ENCODE measurements around the gene CPA4.

The CPA4 gene

GRCh38 chr7:130342701-130343380, 49.9 kb downstream of the CPA4 start:
- Histone ChIP-seq H3K27me3 (ENCODE audit: control insufficient read depth, insufficient read depth, low read length, poor library complexity, severe bottlenecking) (no peaks in the 10 kb centered on the region), H3K27ac (ENCODE audit: insufficient read depth, low read depth, low read length, poor library complexity, severe bottlenecking) (no peak overlapping the region), H3K4me3 (ENCODE audit: insufficient read depth, low read depth, low read length) (no peak overlapping the region), H3K36me3 (ENCODE audit: control insufficient read depth, insufficient read depth, low read length) (no peaks in the 10 kb centered on the region), H3K4me1 (ENCODE audit: control insufficient read depth, insufficient read depth, low read length) (peaks cover 22% of the 10 kb centered on the region), H3K9me3 (ENCODE audit: control insufficient read depth, low read length) (no peaks in the 10 kb centered on the region)
- WGBS, 2 experiments: 92 to 98% methylated on average over 3 of the region's 3 CpGs

DNA sequence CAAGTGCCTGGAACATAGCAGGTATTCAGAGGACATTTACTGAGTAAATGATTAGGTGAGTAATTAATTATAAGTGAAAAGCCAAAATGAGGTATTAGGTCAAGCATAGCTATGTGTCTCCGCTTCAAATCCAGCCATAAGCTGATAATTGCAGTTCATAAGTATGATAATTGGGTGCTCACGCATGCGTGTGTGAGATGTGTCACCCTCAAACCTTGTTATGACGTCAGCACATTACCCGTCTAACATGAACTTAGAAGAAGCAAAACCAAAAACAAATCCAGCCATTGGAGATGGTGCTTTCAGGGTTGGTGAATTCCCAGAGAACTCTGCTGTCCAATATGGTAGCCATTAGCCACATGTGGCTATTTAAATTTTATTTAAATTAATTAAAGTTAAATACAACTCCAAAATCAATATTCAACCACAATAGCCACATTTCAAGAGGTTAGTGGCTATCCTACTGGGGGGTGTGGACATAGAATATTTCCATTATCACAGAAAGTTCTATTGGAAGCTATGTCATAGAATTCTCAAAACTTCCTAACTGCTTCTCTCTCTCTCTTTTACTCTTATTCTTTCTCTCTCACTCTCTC, 51.4 kb downstream of the CPA4 start, which contains the start of gene CPA5:
CPA5 (plus strand) TSS at position 546 of the 596 bp plus-strand sequence. CDS start 1,670 bp downstream, outside the sequence.
- no peaks in the 10 kb centered on the region for H3K36me3 ChIP-seq (ENCODE audit: control insufficient read depth, insufficient read depth, low read length)
- WGBS, 2 experiments: 95 to 97% methylated on average over 5 of the region's 5 CpGs
- H3K27ac ChIP-seq (ENCODE audit: insufficient read depth, low read depth, low read length, poor library complexity, severe bottlenecking): peak within 1 kb of the TSS; percentile 53
- no peaks in the 10 kb centered on the region for H3K27me3 ChIP-seq (ENCODE audit: control insufficient read depth, insufficient read depth, low read length, poor library complexity, severe bottlenecking)
- H3K4me3 ChIP-seq (ENCODE audit: insufficient read depth, low read depth, low read length): no peak within 1 kb of the TSS
- no peaks in the 10 kb centered on the region for H3K9me3 ChIP-seq (ENCODE audit: control insufficient read depth, low read length)
- H3K4me1 ChIP-seq (ENCODE audit: control insufficient read depth, insufficient read depth, low read length): peaks cover 22% of the 10 kb centered on the region

GRCh38 chr7:130345136-130345535, 52.2 kb downstream of the CPA4 start:
- Histone ChIP-seq H3K27ac (ENCODE audit: insufficient read depth, low read depth, low read length, poor library complexity, severe bottlenecking) (peak overlapping the region; percentile 53), H3K4me1 (ENCODE audit: control insufficient read depth, insufficient read depth, low read length) (peaks cover 24% of the 10 kb centered on the region), H3K9me3 (ENCODE audit: control insufficient read depth, low read length) (no peaks in the 10 kb centered on the region), H3K36me3 (ENCODE audit: control insufficient read depth, insufficient read depth, low read length) (no peaks in the 10 kb centered on the region), H3K4me3 (ENCODE audit: insufficient read depth, low read depth, low read length) (no peak overlapping the region), H3K27me3 (ENCODE audit: control insufficient read depth, insufficient read depth, low read length, poor library complexity, severe bottlenecking) (no peaks in the 10 kb centered on the region)
- 16 to 31% methylated on average over 8 of the region's 8 CpGs for WGBS, 2 experiments

GRCh38 chr7:130345725-130346124, 52.8 kb downstream of the CPA4 start:
- Histone ChIP-seq H3K4me3 (ENCODE audit: insufficient read depth, low read depth, low read length) (no peak overlapping the region), H3K4me1 (ENCODE audit: control insufficient read depth, insufficient read depth, low read length) (peaks cover 30% of the 10 kb centered on the region), H3K36me3 (ENCODE audit: control insufficient read depth, insufficient read depth, low read length) (no peaks in the 10 kb centered on the region), H3K27me3 (ENCODE audit: control insufficient read depth, insufficient read depth, low read length, poor library complexity, severe bottlenecking) (no peaks in the 10 kb centered on the region), H3K9me3 (ENCODE audit: control insufficient read depth, low read length) (no peaks in the 10 kb centered on the region), H3K27ac (ENCODE audit: insufficient read depth, low read depth, low read length, poor library complexity, severe bottlenecking) (no peak overlapping the region)
- WGBS, 2 experiments: 82 to 95% methylated on average over 4 to 5 of the region's 5 CpGs

DNA sequence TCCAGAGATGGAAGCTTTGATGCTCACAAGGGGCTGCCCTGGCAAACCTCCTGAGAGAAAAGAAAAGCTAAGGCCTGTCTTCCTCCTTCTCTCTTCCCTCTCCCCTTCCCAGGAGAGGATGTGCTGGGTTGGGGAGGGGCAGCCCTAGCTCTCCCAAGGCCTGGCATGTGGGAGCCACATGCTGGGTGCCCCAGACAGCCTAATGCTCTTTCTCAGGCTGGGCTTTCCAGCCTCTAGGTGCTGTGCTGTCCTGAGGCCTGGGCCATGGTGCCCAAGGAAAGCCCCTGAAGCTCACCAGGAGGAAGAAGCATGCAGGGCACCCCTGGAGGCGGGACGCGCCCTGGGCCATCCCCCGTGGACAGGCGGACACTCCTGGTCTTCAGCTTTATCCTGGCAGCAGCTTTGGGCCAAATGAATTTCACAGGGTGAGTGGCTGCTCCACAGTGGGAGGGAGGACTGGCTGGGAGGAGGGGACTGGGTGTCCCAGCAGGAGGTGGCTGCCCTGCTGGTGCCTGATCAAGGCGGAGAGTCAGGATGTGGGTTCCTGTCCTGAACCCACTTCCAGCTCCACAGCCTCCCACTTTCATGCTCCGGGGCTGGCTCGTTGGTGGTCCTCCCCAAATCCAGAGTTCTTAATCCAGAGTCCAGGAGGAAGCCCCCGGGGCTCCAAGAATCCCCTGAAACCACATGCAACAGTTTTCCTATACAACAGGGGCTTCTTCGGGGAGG, 53.4 kb downstream of the CPA4 start:
- no peaks in the 10 kb centered on the region for H3K27me3 ChIP-seq (ENCODE audit: control insufficient read depth, insufficient read depth, low read length, poor library complexity, severe bottlenecking)
- 90 to 92% methylated on average over 10 of the region's 10 CpGs for WGBS, 2 experiments
- no peak overlapping the region for H3K27ac ChIP-seq (ENCODE audit: insufficient read depth, low read depth, low read length, poor library complexity, severe bottlenecking)
- H3K4me3 ChIP-seq (ENCODE audit: insufficient read depth, low read depth, low read length): no peak overlapping the region
- no peaks in the 10 kb centered on the region for H3K9me3 ChIP-seq (ENCODE audit: control insufficient read depth, low read length)
- no peaks in the 10 kb centered on the region for H3K36me3 ChIP-seq (ENCODE audit: control insufficient read depth, insufficient read depth, low read length)
- peaks cover 36% of the 10 kb centered on the region for H3K4me1 ChIP-seq (ENCODE audit: control insufficient read depth, insufficient read depth, low read length)

DNA sequence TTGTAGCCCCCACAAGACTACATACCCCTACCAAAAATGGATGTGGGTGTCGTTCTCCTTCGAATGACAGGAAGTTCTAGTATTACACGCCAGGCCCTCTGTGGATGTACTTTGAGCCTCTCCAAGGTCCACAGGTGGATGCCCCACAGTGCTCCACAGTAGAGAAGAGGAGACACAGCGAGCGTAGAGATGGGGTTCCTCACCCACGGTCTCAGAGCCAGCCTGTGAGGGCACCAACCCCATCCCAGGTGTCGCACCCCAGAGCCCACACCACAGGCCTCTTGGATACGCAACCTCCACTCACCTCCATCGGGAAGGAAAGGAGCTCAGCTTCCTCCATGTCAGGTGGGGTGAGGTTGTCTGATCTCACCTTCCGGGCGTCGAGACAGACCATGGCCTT, 54.0 kb downstream of the CPA4 start:
- Histone ChIP-seq H3K36me3 (ENCODE audit: control insufficient read depth, insufficient read depth, low read length) (no peaks in the 10 kb centered on the region), H3K4me1 (ENCODE audit: control insufficient read depth, insufficient read depth, low read length) (peaks cover 42% of the 10 kb centered on the region)
- WGBS, 2 experiments: 89 to 93% methylated on average over 12 of the region's 12 CpGs

GRCh38 chr7:130349911-130350782, 57.2 kb downstream of the CPA4 start:
- Histone ChIP-seq H3K4me3 (ENCODE audit: insufficient read depth, low read depth, low read length) (no peak overlapping the region), H3K27ac (ENCODE audit: insufficient read depth, low read depth, low read length, poor library complexity, severe bottlenecking) (peak overlapping the region; percentile 78), H3K27me3 (ENCODE audit: control insufficient read depth, insufficient read depth, low read length, poor library complexity, severe bottlenecking) (no peaks in the 10 kb centered on the region), H3K36me3 (ENCODE audit: control insufficient read depth, insufficient read depth, low read length) (no peaks in the 10 kb centered on the region), H3K4me1 (ENCODE audit: control insufficient read depth, insufficient read depth, low read length) (peaks cover 48% of the 10 kb centered on the region), H3K9me3 (ENCODE audit: control insufficient read depth, low read length) (no peaks in the 10 kb centered on the region)
- 57 to 61% methylated on average over 16 of the region's 16 CpGs for WGBS, 2 experiments

More for the DNA sequence above, 54.0 kb downstream of the CPA4 start:
- Histone ChIP-seq H3K4me3 (ENCODE audit: insufficient read depth, low read depth, low read length) (no peak overlapping the region), H3K27ac (ENCODE audit: insufficient read depth, low read depth, low read length, poor library complexity, severe bottlenecking) (no peak overlapping the region), H3K27me3 (ENCODE audit: control insufficient read depth, insufficient read depth, low read length, poor library complexity, severe bottlenecking) (no peaks in the 10 kb centered on the region), H3K9me3 (ENCODE audit: control insufficient read depth, low read length) (no peaks in the 10 kb centered on the region)

GRCh38 chr7:130350945-130351790, 58.2 kb downstream of the CPA4 start:
- Histone ChIP-seq H3K27ac (ENCODE audit: insufficient read depth, low read depth, low read length, poor library complexity, severe bottlenecking) (peak overlapping the region; percentile 78), H3K36me3 (ENCODE audit: control insufficient read depth, insufficient read depth, low read length) (no peaks in the 10 kb centered on the region), H3K9me3 (ENCODE audit: control insufficient read depth, low read length) (no peaks in the 10 kb centered on the region), H3K4me3 (ENCODE audit: insufficient read depth, low read depth, low read length) (no peak overlapping the region), H3K4me1 (ENCODE audit: control insufficient read depth, insufficient read depth, low read length) (peaks cover 47% of the 10 kb centered on the region), H3K27me3 (ENCODE audit: control insufficient read depth, insufficient read depth, low read length, poor library complexity, severe bottlenecking) (no peaks in the 10 kb centered on the region)
- WGBS, 2 experiments: 64 to 66% methylated on average over 18 to 20 of the region's 20 CpGs

DNA sequence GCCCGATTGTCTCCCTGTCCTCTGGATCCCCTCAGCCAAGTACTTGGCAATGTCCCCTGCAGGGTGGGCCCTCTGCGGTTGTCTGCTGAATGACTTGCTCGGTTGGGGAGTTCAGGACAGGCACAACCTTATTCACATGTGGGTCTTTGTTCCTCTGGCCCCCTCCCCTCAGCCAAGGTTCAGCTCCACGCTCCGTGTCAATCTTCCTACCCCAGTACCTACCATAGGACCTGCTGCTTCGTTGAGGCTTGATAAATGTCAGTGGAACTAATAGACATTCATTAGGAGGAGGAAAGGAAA, 58.8 kb downstream of the CPA4 start:
- WGBS, 2 experiments: 53% methylated on average over 6 of the region's 6 CpGs
- no peaks in the 10 kb centered on the region for H3K36me3 ChIP-seq (ENCODE audit: control insufficient read depth, insufficient read depth, low read length)
- peaks cover 47% of the 10 kb centered on the region for H3K4me1 ChIP-seq (ENCODE audit: control insufficient read depth, insufficient read depth, low read length)
- no peaks in the 10 kb centered on the region for H3K27me3 ChIP-seq (ENCODE audit: control insufficient read depth, insufficient read depth, low read length, poor library complexity, severe bottlenecking)
- no peaks in the 10 kb centered on the region for H3K9me3 ChIP-seq (ENCODE audit: control insufficient read depth, low read length)
- peak overlapping the region; percentile 73 for H3K27ac ChIP-seq (ENCODE audit: insufficient read depth, low read depth, low read length, poor library complexity, severe bottlenecking)
- H3K4me3 ChIP-seq (ENCODE audit: insufficient read depth, low read depth, low read length): no peak overlapping the region

All from ectodermal cell (in vitro differentiated cells).